Coronary artery (tissue), 2 donors: ENCODE measurements around the gene SOD1.
"Not testable (repeated sequence)": the region's sequence is repeated elsewhere in the genome, so short reads cannot be mapped to it uniquely, and the experiment has no call there.

ENCODE experiments used
- DNase-seq: peaks from one replicate; pipeline ENCODE4 v3.0.0-alpha.2; 2017; ENCODE audit warnings: low spot score
- H3K27ac ChIP-seq, 2 donors: fragments of 200-600 bp; sonication (generic); one replicate each; pipeline ENCODE4 v1.5.1; 2016 to 2019
- H3K4me3 ChIP-seq: fragments of 200-600 bp; sonication (generic); 2 replicates; pipeline ENCODE4 v1.5.1; 2016; ENCODE audit warnings: mild to moderate bottlenecking, moderate library complexity
- TF ChIP-seq, protein P1 (sequence below): fragments of 200-600 bp; sonication (generic); IDR thresholded peaks from one replicate; pipeline ENCODE4 v1.5.1; 2019; ENCODE audit warnings: antibody characterized with exemption

SOD1 gene

DNA sequence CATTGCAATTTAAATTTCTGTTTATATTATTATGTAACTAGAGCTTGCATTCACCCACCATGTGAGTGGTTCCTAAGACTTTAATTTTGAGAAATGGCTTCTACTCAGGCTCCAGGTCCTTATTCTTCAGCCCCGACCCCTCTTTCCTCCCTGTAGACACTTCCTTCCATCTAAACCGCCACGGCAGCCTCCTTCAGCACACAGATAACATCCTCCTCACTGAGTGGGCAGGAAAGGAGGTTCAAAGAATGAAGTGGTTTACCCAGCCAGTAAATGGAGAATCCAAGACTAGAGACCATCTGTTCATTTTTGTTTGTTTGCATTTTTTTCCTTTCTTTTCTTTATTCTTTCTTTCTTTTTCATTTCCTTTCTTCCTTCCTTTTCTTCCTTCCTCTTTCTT, 37.1 kb upstream of the SOD1 start:
- Histone ChIP-seq H3K4me3 (no peak overlapping the region), H3K27ac (no peak overlapping the region)
- no peak for DNase-seq
- TF ChIP-seq, protein P1, sequence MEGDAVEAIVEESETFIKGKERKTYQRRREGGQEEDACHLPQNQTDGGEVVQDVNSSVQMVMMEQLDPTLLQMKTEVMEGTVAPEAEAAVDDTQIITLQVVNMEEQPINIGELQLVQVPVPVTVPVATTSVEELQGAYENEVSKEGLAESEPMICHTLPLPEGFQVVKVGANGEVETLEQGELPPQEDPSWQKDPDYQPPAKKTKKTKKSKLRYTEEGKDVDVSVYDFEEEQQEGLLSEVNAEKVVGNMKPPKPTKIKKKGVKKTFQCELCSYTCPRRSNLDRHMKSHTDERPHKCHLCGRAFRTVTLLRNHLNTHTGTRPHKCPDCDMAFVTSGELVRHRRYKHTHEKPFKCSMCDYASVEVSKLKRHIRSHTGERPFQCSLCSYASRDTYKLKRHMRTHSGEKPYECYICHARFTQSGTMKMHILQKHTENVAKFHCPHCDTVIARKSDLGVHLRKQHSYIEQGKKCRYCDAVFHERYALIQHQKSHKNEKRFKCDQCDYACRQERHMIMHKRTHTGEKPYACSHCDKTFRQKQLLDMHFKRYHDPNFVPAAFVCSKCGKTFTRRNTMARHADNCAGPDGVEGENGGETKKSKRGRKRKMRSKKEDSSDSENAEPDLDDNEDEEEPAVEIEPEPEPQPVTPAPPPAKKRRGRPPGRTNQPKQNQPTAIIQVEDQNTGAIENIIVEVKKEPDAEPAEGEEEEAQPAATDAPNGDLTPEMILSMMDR, result no peak

DNA sequence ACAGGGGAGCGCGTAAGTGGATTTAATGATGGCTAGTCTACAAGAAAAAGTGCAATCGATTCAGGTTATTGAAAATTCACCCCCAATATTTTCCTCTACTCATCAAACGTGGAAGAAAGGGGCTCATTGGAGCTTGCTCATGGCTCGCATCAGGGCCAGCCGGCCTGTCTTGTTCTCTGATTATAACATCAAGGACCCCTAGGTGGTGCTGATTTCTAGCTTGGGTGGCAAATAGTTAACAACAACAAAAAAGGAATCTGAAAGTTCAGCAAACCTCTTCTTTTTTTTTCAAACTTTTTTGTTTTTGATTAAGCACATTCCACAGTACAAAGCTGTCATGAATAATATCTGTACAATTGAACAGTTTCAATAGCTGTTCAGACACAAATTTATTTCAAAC, 35.8 kb upstream of the SOD1 start:
- no peak for DNase-seq

DNA sequence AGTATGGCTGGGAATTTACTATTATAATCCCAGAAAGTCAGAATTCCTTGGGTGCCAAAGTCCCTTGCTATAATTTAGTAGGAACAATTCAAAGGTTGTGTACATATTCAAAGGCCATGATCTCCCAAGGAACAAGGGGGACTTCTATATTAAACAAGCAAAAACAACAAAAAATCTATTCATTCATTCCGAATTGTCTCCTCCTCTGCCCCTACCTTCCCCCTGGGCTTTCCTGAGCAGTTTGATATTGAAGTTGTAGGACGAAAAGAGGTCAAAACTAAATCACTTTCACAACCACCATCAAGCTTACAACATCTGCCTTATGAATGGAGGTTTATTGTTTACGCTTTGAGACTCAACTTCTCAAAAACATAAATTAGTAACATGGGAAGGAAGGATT, 35.3 kb upstream of the SOD1 start:
- no peak overlapping the region for H3K27ac ChIP-seq
- TF ChIP-seq, protein P1, result no peak
- no peak overlapping the region for H3K4me3 ChIP-seq
- DNase-seq, result no peak

More for the DNA sequence above, 35.8 kb upstream of the SOD1 start:
- H3K4me3 ChIP-seq, result no peak overlapping the region
- H3K27ac ChIP-seq, result no peak overlapping the region
- TF ChIP-seq, protein P1, result no peak

DNA sequence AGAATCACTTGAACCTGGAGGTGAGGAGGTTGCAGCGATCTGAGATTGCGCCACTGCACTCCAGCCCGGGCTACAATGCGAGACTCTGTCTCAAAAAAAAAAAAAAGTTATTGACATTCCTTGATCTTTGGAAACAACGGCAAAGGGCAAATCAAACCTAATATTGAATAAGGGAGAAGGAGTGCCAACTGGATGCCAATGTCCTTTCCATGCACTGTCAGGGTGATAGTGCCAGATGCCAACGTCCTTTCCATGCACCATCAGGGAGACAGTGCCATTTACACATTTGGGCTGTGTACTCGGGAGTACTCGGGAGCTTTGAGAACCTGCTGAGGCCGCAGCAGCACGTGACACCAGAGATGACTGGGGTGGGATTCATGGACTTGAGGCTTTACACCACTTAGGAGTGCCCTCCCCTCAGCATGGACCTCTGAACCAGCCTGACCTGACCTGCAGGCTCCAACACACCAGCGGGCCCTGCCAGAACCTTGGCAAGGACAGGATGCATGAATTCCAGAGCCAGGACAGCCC, 34.5 kb upstream of the SOD1 start:
- Histone ChIP-seq H3K27ac (no peak overlapping the region), H3K4me3 (no peak overlapping the region)
- no peak for DNase-seq
- TF ChIP-seq, protein P1, result no peak

DNA sequence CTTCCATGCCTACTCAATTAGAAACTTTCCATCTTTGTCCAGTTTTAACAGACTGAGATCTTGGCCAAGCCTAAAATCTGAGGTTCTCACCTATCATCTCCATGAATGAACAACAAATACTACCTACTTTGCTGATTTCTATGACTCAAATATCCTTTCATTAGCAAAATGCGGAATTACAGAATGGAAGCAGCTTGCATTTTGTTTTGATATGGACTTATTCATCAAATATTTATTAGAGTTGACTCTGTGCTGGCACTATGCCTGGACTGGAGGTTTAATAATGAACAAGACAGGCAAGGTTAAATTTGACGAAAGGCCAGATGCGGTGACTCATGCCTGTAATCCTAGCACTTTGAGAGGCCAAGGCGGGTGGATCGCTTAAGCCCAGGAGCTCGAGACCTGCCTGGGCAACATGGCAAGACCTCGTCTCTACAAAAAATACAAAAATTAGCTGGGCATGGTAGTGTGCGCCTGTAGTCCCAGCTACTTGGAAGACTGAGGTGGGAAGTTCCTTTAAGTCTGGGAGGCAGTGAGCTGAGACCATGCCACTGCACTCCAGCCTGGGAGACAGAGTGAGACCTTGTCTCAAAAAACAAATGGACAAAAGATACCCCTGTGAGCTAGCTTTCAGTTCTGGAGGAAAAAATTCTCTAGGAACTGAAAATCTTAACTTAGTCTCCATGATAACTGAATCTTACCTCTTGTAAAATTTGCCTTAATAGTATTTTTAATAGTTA, 29.4 kb upstream of the SOD1 start:
- no peak for DNase-seq
- Histone ChIP-seq H3K4me3 (no peak overlapping the region), H3K27ac (no peak overlapping the region)
- TF ChIP-seq, protein P1, result no peak

DNA sequence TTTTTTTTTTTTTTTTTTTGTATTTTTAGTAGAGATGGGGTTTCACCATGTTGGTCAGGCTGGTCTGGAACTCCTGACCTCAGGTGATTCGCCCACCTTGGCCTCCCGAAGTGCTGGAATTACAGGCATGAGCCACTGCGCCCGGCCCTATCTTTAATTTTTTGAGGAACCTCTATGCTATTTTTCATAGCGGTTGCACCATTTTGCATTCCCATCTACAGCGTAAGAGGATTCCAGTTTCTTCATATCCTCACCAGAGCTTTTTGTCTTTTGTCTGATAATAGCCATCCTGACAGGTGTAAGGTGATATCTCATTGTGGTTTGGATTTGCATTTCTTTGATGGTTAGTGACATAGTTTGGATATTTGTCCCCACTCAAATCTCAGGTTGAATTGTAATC, 27.6 kb upstream of the SOD1 start:
- not testable (repeated sequence) for DNase-seq, H3K4me3 ChIP-seq, H3K27ac ChIP-seq

DNA sequence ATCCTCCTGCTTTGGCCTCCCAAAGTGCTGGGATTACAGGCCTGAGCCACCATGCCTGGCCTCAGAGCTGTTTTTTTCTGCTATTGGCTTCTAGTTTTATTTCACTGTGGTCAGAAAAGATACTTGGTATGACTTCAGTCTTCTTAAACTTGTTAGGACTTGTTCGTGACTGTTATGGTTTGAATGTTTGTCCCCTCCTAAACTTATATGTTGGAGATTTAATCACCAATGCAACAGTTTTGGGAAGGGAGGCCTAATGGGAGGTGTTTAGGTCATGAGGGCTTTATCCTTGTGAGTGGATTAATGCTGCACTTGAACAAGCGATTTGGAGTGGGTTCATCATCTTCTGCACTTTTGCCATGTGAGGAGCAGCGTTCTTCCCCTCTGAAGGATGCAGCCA, 24.5 kb upstream of the SOD1 start:
- no peak overlapping the region for H3K4me3 ChIP-seq
- no peak for DNase-seq
- TF ChIP-seq, protein P1, result no peak
- H3K27ac ChIP-seq, result no peak overlapping the region
